Fibroblast of skin of back (primary cell): Measurements from ENCODE around the gene ZNF579.
"Not testable (repeated sequence)": the region's sequence is repeated elsewhere in the genome, so short reads cannot be mapped to it uniquely, and the experiment has no call there.

Experiments
- DNase-seq: peaks from one replicate; pipeline ENCODE4 v3.0.0-alpha.2; 2013

ZNF579 gene

DNA sequence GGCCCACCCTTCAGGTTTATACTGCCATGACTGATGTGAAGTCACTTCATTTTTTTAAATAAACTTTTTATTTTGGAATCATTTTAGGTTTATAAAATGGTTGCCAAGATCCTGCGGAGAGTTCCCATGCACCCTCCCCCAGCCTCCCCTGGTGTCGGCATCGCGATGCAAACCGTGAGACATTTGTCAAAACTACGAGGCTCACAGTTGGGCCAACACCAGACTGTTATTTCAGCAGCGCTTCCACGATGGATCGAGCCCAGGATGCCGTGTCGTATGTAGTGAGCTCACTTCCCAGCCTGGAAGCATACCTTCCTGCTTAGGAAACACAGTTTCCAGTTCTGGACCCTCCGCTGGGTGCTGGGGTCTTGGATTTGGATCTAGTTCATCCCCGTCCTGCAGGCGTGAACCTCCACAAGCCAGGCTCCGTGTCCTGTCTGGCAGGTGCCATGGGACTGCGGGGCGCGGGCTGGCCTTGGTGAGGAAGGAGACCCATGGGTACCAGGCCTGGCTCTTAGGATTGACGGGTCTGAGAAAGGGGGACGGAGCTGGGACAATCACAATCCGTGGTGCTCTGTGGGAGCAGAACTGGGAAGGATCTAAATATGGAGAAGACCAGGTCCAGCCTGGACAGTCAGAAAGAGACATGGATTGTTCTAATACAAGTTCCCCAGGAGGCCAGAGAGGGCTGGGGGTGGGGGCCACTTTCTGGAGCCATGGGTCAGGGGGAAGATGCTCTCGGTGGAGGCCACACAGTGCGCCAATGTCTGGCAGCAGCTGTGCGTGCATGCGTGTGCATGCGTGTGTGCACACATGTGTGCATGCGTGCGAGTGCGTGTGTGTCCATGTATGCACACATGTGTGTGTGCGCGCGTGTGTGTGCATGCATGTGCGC lies 41.3 kb downstream of the ZNF579 start:
- no peak for DNase-seq

DNA sequence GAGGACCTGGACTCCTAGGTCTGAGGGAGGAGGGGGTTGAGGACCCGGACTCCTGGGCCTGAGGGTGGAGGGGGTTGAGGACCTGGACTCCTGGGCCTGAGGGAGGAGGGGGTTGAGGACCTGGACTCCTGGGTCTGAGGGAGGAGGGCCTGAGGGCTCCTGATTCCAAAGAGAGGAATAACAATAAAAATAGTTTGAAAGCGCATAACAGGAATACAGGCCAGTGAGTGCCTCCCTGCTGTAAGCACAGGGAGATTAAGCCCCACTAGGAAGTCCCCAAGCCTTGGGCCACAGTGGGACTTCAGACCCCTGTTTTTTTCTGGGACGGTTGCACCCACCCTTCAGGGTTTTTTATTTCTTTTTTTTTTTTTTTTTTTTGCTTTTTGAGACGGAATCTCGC lies 42.5 kb downstream of the ZNF579 start:
- DNase-seq, result no peak

DNA sequence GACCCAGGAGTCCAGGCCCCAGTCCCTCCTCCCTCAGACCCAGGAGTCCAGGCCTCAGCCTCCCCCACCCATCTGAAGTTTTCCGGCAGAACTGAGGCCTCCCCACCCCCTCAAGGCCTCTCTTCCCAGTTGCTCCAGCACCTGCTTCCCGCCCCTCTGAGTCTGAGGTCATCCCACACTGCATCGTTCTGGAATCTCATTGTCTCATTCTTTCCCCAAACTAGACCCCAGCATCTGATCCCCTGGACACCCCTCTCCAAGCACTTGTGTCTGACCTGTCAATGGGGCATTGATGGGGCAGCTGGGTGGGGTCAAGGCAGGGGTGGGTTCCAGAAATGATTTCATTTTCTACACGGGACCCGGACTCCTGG lies 42.9 kb downstream of the ZNF579 start:
- peak; percentile 52 for DNase-seq

DNA sequence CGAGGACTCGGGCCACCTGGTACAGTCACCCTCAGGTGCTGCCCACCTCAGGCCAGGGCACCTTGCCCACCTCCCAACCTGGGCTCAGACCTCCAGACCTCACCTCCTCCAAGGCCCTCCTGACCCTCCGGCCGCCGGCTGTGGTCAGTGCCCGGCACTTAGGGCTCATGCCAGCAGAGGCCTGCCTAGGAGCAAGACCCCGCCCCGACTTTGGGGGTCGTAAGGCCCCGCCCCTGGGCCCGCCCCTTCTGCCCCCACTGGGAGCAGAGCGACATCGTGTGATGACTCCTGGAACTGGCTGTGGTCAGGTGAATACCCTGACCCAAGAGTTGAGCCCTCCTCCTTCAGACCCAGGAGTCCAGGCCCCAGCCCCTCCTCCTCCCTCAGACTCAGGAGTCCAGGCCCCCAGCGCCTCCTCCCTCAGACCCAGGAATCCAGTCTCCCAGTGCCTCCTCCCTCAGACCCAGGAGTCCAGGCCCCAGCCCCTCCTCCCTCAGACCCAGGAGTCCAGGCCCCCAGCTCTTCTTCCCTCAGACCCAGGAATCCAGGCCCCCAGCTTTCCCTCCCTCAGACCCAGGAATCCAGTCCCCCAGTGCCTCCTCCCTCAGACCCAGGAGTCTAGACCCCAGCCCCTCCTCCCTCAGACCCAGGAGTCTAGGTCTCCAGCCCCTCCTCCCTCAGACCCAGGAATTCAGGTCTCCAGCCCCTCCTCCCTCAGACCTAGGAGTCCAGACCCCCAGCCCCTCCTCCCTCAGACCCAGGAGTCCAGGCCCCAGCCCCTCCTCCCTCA lies 43.5 kb downstream of the ZNF579 start, which contains the start of gene SBK2:
Gene SBK2, minus strand, starts transcription at position 183 of the 790 bp plus-strand sequence. CDS start 839 bp downstream, outside the sequence.
- DNase-seq, result no peak

DNA sequence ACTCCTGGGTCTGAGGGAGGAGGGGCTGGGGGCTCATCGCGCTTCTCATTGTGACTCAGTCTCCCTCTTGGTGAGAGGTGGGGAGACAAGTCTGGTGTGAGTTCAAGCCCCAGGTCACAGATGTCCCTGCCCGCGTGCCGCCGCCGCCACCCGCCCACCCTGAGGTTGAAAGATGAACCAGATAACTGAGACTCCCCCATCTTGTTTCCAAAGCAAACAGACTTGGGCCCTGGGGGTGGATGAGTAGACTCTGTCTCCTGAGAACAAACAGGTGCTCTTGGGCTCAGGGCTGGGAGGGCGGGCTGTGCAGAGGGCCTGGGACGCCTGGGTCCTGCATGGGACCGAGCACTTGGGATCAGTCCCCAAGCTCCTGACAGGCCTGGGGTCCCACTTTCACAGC lies 44.3 kb downstream of the ZNF579 start:
- no peak for DNase-seq

DNA sequence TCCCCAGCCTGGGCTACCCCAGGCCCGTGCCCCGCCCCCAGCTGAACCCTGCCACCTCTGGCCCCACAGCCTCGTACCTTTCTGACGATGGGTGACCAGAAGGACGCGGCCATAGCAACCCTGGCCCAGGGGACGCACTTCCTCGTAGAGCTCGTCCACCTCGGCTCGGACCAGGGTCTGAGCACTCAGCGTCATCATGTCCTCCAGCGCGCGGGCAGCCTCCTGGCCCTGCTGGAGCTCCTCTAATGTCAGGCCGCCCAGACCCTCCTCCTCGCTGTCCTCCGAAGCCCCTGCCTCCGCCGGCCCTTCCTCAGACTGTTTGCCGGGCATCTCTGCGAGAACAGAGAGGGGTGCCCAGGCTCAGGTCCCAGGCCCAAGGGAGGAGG lies 44.7 kb downstream of the ZNF579 start:
- no peak for DNase-seq

DNA sequence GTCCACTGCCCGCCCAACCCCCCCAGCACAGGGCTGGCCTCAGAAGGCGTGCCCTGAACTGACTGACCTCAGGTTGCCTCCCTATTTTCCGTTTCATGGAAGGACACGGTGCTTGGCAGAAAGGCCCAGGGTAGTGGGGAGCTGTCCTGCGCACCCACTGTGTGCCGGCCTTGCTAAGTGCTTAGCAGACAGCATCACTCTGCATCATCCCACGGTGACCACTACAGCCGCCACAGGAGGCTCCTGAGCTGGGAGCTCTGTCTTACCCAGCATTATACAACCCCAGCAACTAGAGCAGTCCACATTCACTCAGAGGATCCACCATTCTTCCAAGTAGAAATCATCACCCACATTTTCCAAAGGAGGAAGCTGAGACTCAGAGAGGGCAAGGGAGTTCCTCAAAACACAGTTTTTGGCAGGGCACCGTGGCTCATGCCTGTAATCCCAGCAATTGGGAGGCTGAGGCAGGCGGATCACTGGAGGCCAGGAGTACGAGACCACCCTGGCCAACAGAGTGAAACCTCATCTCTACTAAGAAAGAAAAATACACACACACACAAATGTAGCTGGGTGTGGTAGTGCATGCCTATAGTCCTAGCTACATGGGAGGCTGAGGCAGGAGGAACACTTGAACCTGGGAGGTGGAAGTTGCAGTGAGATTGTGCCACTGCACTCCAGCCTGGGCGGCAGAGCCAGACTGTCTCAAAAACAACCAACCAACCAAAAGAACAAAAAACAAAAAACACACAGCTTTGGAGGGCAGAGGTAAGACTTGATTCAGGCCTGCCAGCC lies 45.3 kb downstream of the ZNF579 start:
- no peak for DNase-seq

DNA sequence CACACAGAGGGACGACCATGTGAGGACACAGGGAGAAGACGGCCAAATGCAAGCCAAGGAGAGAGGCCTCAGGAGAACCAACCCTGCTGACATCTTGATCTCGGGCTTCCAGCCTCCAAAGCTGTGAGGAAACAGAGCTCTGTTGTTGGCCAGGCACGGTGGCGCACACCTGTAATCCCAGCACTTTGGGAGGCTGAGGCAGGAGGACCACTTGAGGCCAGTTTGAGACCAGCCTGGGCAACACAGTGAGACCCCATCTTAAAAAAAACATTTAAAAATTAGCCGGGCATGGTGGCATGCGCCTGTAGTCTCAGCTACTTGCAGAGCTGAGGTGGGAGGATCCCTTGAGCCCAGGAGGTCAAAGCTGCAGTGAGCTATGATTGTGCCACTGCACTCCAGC lies 46.4 kb downstream of the ZNF579 start:
- not testable (repeated sequence) for DNase-seq

DNA sequence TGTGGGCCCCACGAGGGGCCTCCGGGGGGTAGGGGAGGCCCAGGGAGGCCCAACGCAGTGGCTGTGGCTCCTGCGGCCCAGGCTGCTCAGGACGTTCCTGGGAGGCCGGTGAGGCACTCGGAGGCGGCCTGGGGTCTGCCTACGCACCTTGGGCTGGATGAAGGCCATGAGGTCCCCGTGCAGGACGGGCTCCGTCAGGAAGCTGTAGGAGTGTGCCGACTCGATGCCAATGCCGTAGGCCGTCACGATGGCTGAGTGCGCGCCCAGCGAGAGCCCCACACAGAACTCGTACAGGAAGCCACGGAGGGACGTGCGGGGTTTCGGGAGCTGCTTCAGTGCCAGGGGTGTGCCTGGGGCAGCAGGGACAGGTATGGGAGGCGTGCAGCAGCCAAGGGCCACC lies 49.7 kb downstream of the ZNF579 start:
- DNase-seq, result no peak

DNA sequence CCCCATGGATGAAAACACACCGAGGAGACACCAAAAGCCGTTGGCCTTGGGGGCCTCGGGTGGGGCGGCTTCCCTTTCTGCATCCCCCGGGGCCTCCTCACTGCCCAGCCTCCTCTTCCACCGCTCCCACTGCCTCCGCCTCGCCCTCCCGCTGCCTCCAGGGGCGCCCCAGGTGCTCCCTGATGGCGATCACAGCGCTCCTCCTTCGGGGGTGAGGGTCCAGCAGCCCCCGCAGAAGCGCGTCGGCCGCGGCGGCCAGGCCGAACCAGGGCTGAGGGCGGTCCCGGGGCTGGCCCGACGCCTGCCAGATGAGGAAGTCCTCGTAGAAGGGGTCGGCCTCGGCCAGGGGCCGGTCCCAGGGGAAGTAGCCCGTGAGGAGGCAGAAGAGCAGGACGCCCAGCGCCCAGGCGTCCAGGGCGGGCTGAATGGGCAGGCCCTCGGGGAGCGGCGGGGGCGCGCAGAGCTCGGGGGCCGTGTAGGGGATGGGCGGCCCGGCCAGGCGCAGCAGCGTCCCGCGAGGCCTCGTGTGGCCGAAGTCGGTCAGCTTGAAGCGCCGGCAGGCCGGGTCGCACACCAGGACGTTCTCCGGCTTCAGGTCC lies 50.9 kb downstream of the ZNF579 start:
- DNase-seq, result no peak

DNA sequence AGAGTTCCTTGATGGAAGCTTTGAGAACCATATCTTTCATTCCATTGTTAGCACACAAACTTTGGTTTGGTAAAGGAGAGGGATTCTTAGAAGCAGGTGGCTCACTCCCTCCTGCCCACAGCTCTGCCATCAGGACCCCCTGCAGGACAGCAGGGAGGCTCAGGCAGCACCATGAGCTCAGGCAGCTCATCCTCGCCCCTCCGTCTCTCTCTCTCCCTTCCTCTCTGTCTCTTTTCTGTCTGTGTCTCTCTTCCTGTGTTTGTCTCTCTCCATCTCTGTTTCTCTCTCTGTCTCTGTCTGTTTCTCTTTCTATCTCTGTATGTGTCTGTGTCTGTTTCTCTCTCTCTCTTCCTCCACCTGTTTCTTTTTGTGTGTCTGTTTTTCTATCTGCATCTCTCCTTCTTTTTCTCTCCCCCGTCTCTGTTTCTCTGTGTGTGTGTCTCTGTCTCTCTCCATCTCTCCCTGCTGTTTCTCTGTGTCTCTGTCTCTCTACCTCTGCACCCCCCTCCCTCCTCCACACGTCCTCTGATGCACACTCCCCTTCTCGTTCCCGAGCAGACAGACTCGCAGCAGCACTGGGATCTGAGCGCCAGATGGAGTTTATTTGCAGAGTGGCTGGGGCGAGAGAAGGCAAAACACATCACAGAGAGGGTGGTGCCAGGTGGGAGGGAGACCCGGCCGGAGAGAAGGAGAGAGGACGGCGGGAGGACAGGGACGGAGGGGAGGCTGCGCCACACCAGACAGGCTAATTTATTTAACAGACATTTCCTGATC lies 52.4 kb downstream of the ZNF579 start:
- DNase-seq, result peak; percentile 30

DNA sequence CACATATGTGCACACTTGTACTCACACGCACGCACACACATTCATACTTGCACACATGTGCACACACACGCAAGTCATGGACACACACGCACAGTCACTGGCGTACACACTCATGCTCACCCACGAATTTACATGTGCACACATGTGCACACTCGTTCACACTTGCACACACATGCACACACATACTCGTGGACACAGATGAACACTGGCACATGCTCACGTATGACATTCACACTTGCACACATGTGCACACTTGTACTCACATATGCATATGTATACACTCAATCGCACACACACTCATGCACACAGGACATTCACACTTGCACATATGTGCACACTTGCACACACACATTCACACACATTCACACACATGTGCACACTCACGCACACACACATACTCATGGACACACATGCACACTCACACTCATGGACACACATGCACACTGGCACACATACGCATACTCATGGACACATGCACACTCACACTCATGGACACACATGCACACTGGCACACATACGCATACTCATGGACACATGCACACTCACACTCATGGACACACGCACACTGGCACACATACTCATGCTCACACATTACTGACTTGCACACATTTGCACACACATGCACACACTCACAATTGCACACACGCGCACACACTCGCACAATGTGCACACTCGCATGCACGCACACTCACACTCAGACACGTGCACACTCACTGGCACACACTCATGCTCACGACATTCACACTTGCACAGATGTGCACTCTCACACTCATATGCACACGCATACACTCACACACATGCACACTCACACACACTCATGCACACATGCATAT lies 53.2 kb downstream of the ZNF579 start:
- DNase-seq, result no peak
